Measurements from ENCODE around the gene VWA5A. TPM values are rescaled to one million over a fixed set of nuclear protein-coding genes. Genes with fewer than 3 reads are reported as not detected.
A peak's percentile ranks its signal among the peaks of the same experiment; 100 is the strongest.

Gene VWA5A
- total RNA-seq, 4 donors from 2014 or later = 22.9 to 27.6 (median 26.4) TPM

GRCh38 chr11:124077266-124077665 is 38.0 kb upstream of the VWA5A start:
- Histone ChIP-seq H3K4me3 (no peak overlapping the region), H3K27me3 (peaks cover 16% of the 10 kb centered on the region), H3K9me3 (no peaks in the 10 kb centered on the region), H3K27ac (no peak overlapping the region), H3K36me3 (no peaks in the 10 kb centered on the region), H3K4me1 (peaks cover 14% of the 10 kb centered on the region)
- no peak for DNase-seq (ENCODE audit: low spot score in 2 of 2)
- TF ChIP-seq CTCF (IDR thresholded peaks at IDR 0.05) (no peak), EP300 (IDR thresholded peaks at IDR 0.05) (no peak), POLR2AphosphoS5 (IDR thresholded peaks at IDR 0.05) (no peak), POLR2A (IDR thresholded peaks at IDR 0.05) (no peak)
- 90% methylated on average over 1 of the region's 1 CpG for WGBS

GRCh38 chr11:124078591-124078990 is 36.7 kb upstream of the VWA5A start:
- DNase-seq (ENCODE audit: low spot score in 2 of 2) = no peak
- 90% methylated on average over 2 of the region's 2 CpGs for WGBS
- no peaks in the 10 kb centered on the region for H3K9me3 ChIP-seq
- H3K36me3 ChIP-seq = no peaks in the 10 kb centered on the region
- H3K4me3 ChIP-seq = no peak overlapping the region
- peaks cover 14% of the 10 kb centered on the region for H3K4me1 ChIP-seq
- peak overlapping the region; percentile 34 for H3K27ac ChIP-seq
- H3K27me3 ChIP-seq = peaks cover 16% of the 10 kb centered on the region
- TF ChIP-seq POLR2A (IDR thresholded peaks at IDR 0.05) = no peak
- no peak for TF ChIP-seq CTCF (IDR thresholded peaks at IDR 0.05)

GRCh38 chr11:124079631-124080326 is 35.5 kb upstream of the VWA5A start:
- TF ChIP-seq POLR2AphosphoS5 (IDR thresholded peaks at IDR 0.05) = no peak
- TF ChIP-seq EP300 (IDR thresholded peaks at IDR 0.05) = no peak
- no peak for TF ChIP-seq CTCF (IDR thresholded peaks at IDR 0.05)
- no peak for TF ChIP-seq POLR2A (IDR thresholded peaks at IDR 0.05)
- Histone ChIP-seq H3K36me3 (no peaks in the 10 kb centered on the region), H3K9me3 (no peaks in the 10 kb centered on the region), H3K4me3 (no peak overlapping the region), H3K4me1 (peaks cover 14% of the 10 kb centered on the region), H3K27me3 (peaks cover 16% of the 10 kb centered on the region), H3K27ac (peak overlapping the region; percentile 57)
- no peak for DNase-seq (ENCODE audit: low spot score in 2 of 2)
- WGBS = 75% methylated on average over 8 of the region's 8 CpGs

GRCh38 chr11:124080327-124081001 is 34.8 kb upstream of the VWA5A start:
- TF ChIP-seq POLR2A (IDR thresholded peaks at IDR 0.05) = no peak
- TF ChIP-seq POLR2AphosphoS5 (IDR thresholded peaks at IDR 0.05) = no peak
- TF ChIP-seq EP300 (IDR thresholded peaks at IDR 0.05) = no peak
- no peak for TF ChIP-seq CTCF (IDR thresholded peaks at IDR 0.05)
- DNase-seq (ENCODE audit: low spot score in 2 of 2) = no peak
- Histone ChIP-seq H3K4me3 (no peak overlapping the region), H3K9me3 (no peaks in the 10 kb centered on the region), H3K4me1 (peaks cover 12% of the 10 kb centered on the region), H3K27ac (peak overlapping the region; percentile 57), H3K27me3 (peaks cover 14% of the 10 kb centered on the region), H3K36me3 (no peaks in the 10 kb centered on the region)
- WGBS = 69% methylated on average over 8 of the region's 8 CpGs

- Histone ChIP-seq H3K27ac (no peak overlapping the region), H3K4me3 (no peak overlapping the region), H3K27me3 (peaks cover 5% of the 10 kb centered on the region), H3K4me1 (peaks cover 2% of the 10 kb centered on the region), H3K9me3 (no peaks in the 10 kb centered on the region), H3K36me3 (no peaks in the 10 kb centered on the region)
- DNase-seq (ENCODE audit: low spot score in 2 of 2) = no peak
- TF ChIP-seq POLR2AphosphoS5 (IDR thresholded peaks at IDR 0.05) (no peak), POLR2A (IDR thresholded peaks at IDR 0.05) (no peak), CTCF (IDR thresholded peaks at IDR 0.05) (no peak)
- 80% methylated on average over 3 of the region's 3 CpGs for WGBS
Measured at GRCh38 chr11:124081483-124081882, 33.8 kb upstream of the VWA5A start.
